GM18499 (cell line): ENCODE measurements around the gene UNC13D.
"Not testable (repeated sequence)": the region's sequence is repeated elsewhere in the genome, so short reads cannot be mapped to it uniquely, and the experiment has no call there.

Experiments
- ATAC-seq: cut with Tn5 transposase; IDR thresholded peaks from one replicate; pipeline ENCODE4 v1.9.1; 2021; ENCODE audit warnings: moderate number of reproducible peaks; ENCODE audit not compliant: insufficient read depth, unreplicated experiment

UNC13D gene

GRCh38 chr17:75843577-75844529, at the start of gene UNC13D:
UNC13D (minus strand) TSS chr17:75844404; CDS start chr17:75844337, 67 bp downstream.
- ATAC-seq = no peak

GRCh38 chr17:75893305-75894048, 49.3 kb upstream of the UNC13D start:
- ATAC-seq = no peak

- ATAC-seq = no peak
Observed at GRCh38 chr17:75892556-75893224, 48.5 kb upstream of the UNC13D start.

- no peak for ATAC-seq
Observed at GRCh38 chr17:75891605-75892555, 47.7 kb upstream of the UNC13D start.

- ATAC-seq = no peak
Observed at GRCh38 chr17:75891022-75891604, 46.9 kb upstream of the UNC13D start.

GRCh38 chr17:75889454-75889853, 45.2 kb upstream of the UNC13D start:
- no peak for ATAC-seq

GRCh38 chr17:75888484-75888883, 44.3 kb upstream of the UNC13D start:
- no peak for ATAC-seq

GRCh38 chr17:75885860-75886259, 41.7 kb upstream of the UNC13D start:
- ATAC-seq = not testable (repeated sequence)

- no peak for ATAC-seq
Observed at GRCh38 chr17:75885431-75885830, 41.2 kb upstream of the UNC13D start.

- no peak for ATAC-seq
Observed at GRCh38 chr17:75881678-75882454, 37.7 kb upstream of the UNC13D start.

GRCh38 chr17:75880266-75880665, 36.1 kb upstream of the UNC13D start:
- ATAC-seq = no peak

GRCh38 chr17:75878174-75878998, 34.2 kb upstream of the UNC13D start, which contains the start of gene TRIM47:
TRIM47 (minus strand) TSS chr17:75878581; CDS start chr17:75878548, 33 bp downstream.
- no peak for ATAC-seq

- ATAC-seq = no peak
Observed at GRCh38 chr17:75877752-75878173, 33.6 kb upstream of the UNC13D start.

GRCh38 chr17:75876938-75877751, 32.9 kb upstream of the UNC13D start:
- ATAC-seq = no peak

GRCh38 chr17:75876190-75876937, 32.2 kb upstream of the UNC13D start:
- no peak for ATAC-seq

- no peak for ATAC-seq
Observed at GRCh38 chr17:75875940-75876189, 31.7 kb upstream of the UNC13D start.
